ENCODE results near the gene SIGLEC5.

Gene SIGLEC5

GRCh38 chr19:51628153-51628939 lies 1.9 kb downstream of the SIGLEC5 start:
- DNase-seq (no peak), ATAC-seq (no peak)

GRCh38 chr19:51627491-51628138 lies 2.6 kb downstream of the SIGLEC5 start:
- DNase-seq (no peak), ATAC-seq (no peak)

GRCh38 chr19:51626675-51627074 lies 3.5 kb downstream of the SIGLEC5 start:
- ATAC-seq (no peak), DNase-seq (no peak)

- no peak for ATAC-seq
- DNase-seq: no peak
These were observed 9.0 kb downstream of the SIGLEC5 start for GRCh38 chr19:51621178-51621577.

- DNase-seq (no peak), ATAC-seq (no peak)
These were observed 14.2 kb downstream of the SIGLEC5 start for GRCh38 chr19:51615991-51616390.

GRCh38 chr19:51614789-51615188 lies 15.4 kb downstream of the SIGLEC5 start:
- no peak for ATAC-seq
- no peak for DNase-seq

GRCh38 chr19:51610576-51610975 lies 19.6 kb downstream of the SIGLEC5 start:
- ATAC-seq (no peak), DNase-seq (no peak)

GRCh38 chr19:51607920-51608562 lies 22.2 kb downstream of the SIGLEC5 start:
- DNase-seq (peak; percentile 82), ATAC-seq (no peak)

- DNase-seq (peak; percentile 40), ATAC-seq (peak; percentile 77)
These were observed 23.1 kb downstream of the SIGLEC5 start for GRCh38 chr19:51607077-51607476.

- no peak for ATAC-seq
- DNase-seq: no peak
These were observed 27.9 kb downstream of the SIGLEC5 start for GRCh38 chr19:51602189-51602854.

- ATAC-seq (no peak), DNase-seq (no peak)
These were observed 29.1 kb downstream of the SIGLEC5 start for GRCh38 chr19:51600940-51601580.

GRCh38 chr19:51599084-51599483 lies 31.1 kb downstream of the SIGLEC5 start:
- DNase-seq (no peak), ATAC-seq (no peak)

GRCh38 chr19:51598159-51598915 lies 31.9 kb downstream of the SIGLEC5 start:
- DNase-seq (no peak), ATAC-seq (no peak)

- ATAC-seq (no peak), DNase-seq (no peak)
These were observed 34.7 kb downstream of the SIGLEC5 start for GRCh38 chr19:51595190-51596175.

GRCh38 chr19:51594774-51595109 lies 35.5 kb downstream of the SIGLEC5 start:
- no peak for ATAC-seq

GRCh38 chr19:51593969-51594773 lies 36.0 kb downstream of the SIGLEC5 start:
- ATAC-seq: peak; percentile 100
- peak; percentile 96 for DNase-seq

More at GRCh38 chr19:51594774-51595109, 35.5 kb downstream of the SIGLEC5 start:
- DNase-seq: no peak

GRCh38 chr19:51593138-51593890 lies 36.9 kb downstream of the SIGLEC5 start:
- DNase-seq (no peak), ATAC-seq (no peak)

GRCh38 chr19:51592521-51592920 lies 37.7 kb downstream of the SIGLEC5 start:
- no peak for ATAC-seq
- DNase-seq: no peak

GRCh38 chr19:51590441-51590840 lies 39.8 kb downstream of the SIGLEC5 start:
- DNase-seq (no peak), ATAC-seq (no peak)
